K562 (cell line): ENCODE data around the gene SLC38A8. TPM values are rescaled to one million over a fixed set of nuclear protein-coding genes. Genes with fewer than 3 reads are reported as not detected.

ENCODE experiments used
- ARHGAP35 ChIP-seq: fragments of 450-650 bp; IDR thresholded peaks from 2 replicates; pipeline ENCODE4 v1.6.1; 2018; ENCODE audit not compliant: partially characterized antibody
- CEBPB ChIP-seq: fragments of 450-650 bp; IDR thresholded peaks from 2 replicates; pipeline ENCODE4 v1.6.1; 2016; ENCODE audit warnings: missing genetic modification characterization, missing compliant biosample characterization
- FOXJ2 ChIP-seq: fragments of 200-800 bp; sonication (Bioruptor generic); IDR thresholded peaks from 2 replicates; pipeline ENCODE4 v1.6.1; 2016; ENCODE audit warnings: missing genetic modification characterization, missing compliant biosample characterization
- HMG20B ChIP-seq: fragments of 250-450 bp; sonication (Bioruptor Pico); IDR thresholded peaks from 2 replicates; pipeline ENCODE4 v1.5.0; 2021; ENCODE audit warnings: mild to moderate bottlenecking
- JUN ChIP-seq, 2 experiments: sonication (generic) in 1 of 2; formaldehyde crosslinking in 1 of 2; IDR thresholded peaks; 2 replicates each; pipeline versions ENCODE4 v1.6.1 to v1.8.0; 2012 to 2022; ENCODE audit warnings: borderline replicate concordance in 2 of 2, mild to moderate bottlenecking in 2 of 2, improper control_type of control experiment in 1 of 2, low read depth in 1 of 2, low read length in 1 of 2, missing genetic modification reagents in 1 of 2
- NFRKB ChIP-seq: fragments of 450-650 bp; IDR thresholded peaks from 2 replicates; pipeline ENCODE4 v1.6.1; 2016; ENCODE audit warnings: low read depth
- PHF8 ChIP-seq: fragments of 200-600 bp; sonication (generic); IDR thresholded peaks from 2 replicates; pipeline ENCODE4 v1.6.1; 2012; ENCODE audit warnings: mixed run types, mild to moderate bottlenecking, inconsistent platforms, low read length, moderate library complexity, borderline replicate concordance
- PHTF2 ChIP-seq: fragments of 250-450 bp; sonication (Bioruptor Pico); IDR thresholded peaks from 2 replicates; pipeline ENCODE4 v1.5.0; 2021; ENCODE audit warnings: mild to moderate bottlenecking
- SREBF1 ChIP-seq: fragments of 150-350 bp; IDR thresholded peaks from 2 replicates; pipeline ENCODE4 v1.6.1; 2014; ENCODE audit warnings: antibody characterized with exemption, low read depth, low read length, borderline replicate concordance
- ZNF347 ChIP-seq: fragments of 450-650 bp; formaldehyde crosslinking; IDR thresholded peaks from 2 replicates; pipeline ENCODE4 v1.4.0; 2020; ENCODE audit warnings: low read depth, mild to moderate bottlenecking, moderate library complexity
- polyA plus RNA-seq, 8 experiments: library from polyadenylated mRNA; depleted of rRNA in 4 of 8; stranded (reverse) in 5 of 8; unstranded in 3 of 8; fragments of >200 nt; fragmentation: Nextera tagmentation in 2 of 8; fragmentation: Illumina TruSeq in 1 of 8; extraction: Ambion mirVana in 2 of 8; extraction: Trizol in 1 of 8; gene quantifications; 2 replicates each; pipeline versions ENCODE4 v1.2.1 to v1.2.3, GENCODE V29; 2011 to 2014; ENCODE audit warnings: inconsistent platforms in 1 of 8, missing spikeins in 1 of 8
- total RNA-seq, 7 experiments: library from RNA; depleted of rRNA in 6 of 7; stranded (reverse); fragments of >200 nt in 6 of 7; fragmentation: Illumina TruSeq in 2 of 7; extraction: Trizol in 2 of 7; gene quantifications; 2 replicates each; pipeline versions ENCODE4 v1.2.1 to v1.2.3, GENCODE V29; 2011 to 2021; ENCODE audit warnings: low replicate concordance in 1 of 7
- TF ChIP-seq, protein P1 (sequence below): fragments of 250-450 bp; sonication (Bioruptor Pico); IDR thresholded peaks from 2 replicates; pipeline ENCODE4 v1.5.0; 2021; ENCODE audit warnings: mild to moderate bottlenecking, moderate library complexity
- TF ChIP-seq, protein P2 (sequence below), 2 experiments: fragments of 450-650 bp in 1 of 2; sonication (generic) in 1 of 2; formaldehyde crosslinking; conservative IDR thresholded peaks; 2 replicates each; pipeline versions ENCODE4 v1.4.0 to v1.8.1; 2020 to 2022; ENCODE audit warnings: mild to moderate bottlenecking in 1 of 2, missing genetic modification reagents in 1 of 2
- TF ChIP-seq, protein P3 (sequence below), 2 experiments: fragments of 450-650 bp in 1 of 2; sonication (generic) in 1 of 2; formaldehyde crosslinking in 1 of 2; IDR thresholded peaks; 2 replicates each; pipeline versions ENCODE4 v1.7.1 to v1.9.0; 2016 to 2022; ENCODE audit warnings: inconsistent platforms in 1 of 2, mild to moderate bottlenecking in 1 of 2, missing genetic modification reagents in 1 of 2
- TF ChIP-seq, protein P4 (sequence below): fragments of 250-450 bp; sonication (Bioruptor Pico); IDR thresholded peaks from 2 replicates; pipeline ENCODE4 v1.5.0; 2021

SLC38A8 gene
- total and polyA plus RNA-seq, 9 of the 15 experiments (the other 6 are each of a cell fraction or from before 2014, with no cell fraction given): 0.28 TPM; not detected in 8

DNA sequence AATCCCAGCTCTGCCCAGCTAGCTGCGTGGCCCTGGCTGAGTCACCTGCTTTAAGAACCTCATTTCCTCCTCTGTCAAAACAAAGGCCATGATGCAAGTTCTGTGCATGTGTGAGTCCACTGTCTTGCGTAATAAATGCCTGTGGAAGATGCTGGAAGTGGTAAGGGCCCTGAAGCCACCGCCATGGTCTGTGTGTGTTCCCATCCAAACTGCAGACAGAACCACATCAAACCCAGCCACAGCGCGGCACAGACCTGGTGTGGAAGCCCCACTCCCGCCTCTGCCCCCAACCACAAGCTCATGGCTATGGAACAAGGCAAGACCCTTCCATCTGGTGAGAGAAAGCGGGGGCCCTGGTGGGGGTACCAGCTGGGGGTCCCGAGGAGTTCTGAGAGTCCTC, 48.5 kb downstream of the SLC38A8 start (continued):
- TF ChIP-seq, protein P1, sequence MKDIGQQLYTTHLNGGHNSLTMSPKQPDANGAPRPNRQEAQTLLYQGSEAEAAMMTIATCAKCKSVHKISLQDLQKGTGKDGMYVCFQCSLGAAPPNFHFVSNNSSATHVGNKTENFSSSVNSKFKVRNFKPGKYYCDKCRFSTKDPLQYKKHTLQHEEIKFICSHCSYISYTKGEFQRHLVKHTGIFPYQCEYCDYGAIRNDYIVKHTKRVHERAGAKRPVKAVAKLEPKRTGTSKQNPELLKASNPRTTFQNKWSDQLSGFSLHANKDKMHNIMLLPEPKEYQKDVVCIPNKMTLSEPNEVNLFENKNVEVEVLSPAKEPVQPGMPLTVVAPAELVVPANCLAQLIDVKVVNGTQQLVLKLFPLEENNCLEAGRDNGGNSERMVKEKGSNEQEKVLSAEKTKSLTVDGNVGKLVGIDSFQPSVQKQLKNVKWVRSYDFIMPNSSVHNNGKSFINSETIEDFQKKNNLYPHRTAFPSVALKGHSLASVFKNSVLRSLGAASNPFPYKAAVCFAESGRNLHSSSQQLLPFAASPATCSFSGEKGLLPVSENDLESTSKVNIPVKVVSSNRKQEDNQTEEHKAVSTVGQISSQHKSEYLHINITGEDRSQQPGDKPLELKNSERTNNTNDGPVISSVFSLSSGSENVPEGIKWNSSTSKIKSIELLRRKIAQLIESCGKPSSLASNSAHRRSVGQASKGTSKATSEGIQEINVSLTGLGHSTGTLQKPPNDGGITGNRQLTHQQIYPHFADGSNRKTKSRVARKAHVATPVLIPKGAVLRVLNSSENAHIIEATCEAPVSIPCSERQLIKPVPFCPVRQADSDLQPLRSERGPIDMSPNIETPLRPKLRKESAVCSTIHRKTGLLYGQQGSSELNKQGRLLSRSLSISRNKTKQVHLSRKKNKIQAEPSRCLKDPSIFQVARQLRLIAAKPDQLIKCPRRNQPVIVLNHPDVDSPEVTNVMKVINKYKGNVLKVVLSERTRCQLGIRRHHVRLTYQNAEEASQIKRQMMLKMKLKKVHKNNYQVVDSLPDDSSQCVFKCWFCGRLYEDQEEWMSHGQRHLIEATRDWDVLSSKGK: no peak
- TF ChIP-seq JUN (IDR thresholded peaks at IDR 0.05; ENCODE audit: borderline replicate concordance, low read depth, low read length) (peak; percentile 59; the same call in 1 of the 2 replicates), JUN (CRISPR knock-in tag; IDR thresholded peaks at IDR 0.05; ENCODE audit: borderline replicate concordance) (no peak), ZNF347 (CRISPR knock-in tag) (no peak), HMG20B (CRISPR knock-in tag) (no peak), CEBPB (tag) (peak; percentile 98), PHF8 (no peak), FOXJ2 (no peak), NFRKB (no peak), PHTF2 (CRISPR knock-in tag) (no peak), SREBF1 (no peak), ARHGAP35 (no peak)
- TF ChIP-seq, protein P2, sequence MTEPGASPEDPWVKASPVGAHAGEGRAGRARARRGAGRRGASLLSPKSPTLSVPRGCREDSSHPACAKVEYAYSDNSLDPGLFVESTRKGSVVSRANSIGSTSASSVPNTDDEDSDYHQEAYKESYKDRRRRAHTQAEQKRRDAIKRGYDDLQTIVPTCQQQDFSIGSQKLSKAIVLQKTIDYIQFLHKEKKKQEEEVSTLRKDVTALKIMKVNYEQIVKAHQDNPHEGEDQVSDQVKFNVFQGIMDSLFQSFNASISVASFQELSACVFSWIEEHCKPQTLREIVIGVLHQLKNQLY (CRISPR knock-in tag; conservative IDR thresholded peaks at IDR 0.05): no peak
- TF ChIP-seq, protein P3, sequence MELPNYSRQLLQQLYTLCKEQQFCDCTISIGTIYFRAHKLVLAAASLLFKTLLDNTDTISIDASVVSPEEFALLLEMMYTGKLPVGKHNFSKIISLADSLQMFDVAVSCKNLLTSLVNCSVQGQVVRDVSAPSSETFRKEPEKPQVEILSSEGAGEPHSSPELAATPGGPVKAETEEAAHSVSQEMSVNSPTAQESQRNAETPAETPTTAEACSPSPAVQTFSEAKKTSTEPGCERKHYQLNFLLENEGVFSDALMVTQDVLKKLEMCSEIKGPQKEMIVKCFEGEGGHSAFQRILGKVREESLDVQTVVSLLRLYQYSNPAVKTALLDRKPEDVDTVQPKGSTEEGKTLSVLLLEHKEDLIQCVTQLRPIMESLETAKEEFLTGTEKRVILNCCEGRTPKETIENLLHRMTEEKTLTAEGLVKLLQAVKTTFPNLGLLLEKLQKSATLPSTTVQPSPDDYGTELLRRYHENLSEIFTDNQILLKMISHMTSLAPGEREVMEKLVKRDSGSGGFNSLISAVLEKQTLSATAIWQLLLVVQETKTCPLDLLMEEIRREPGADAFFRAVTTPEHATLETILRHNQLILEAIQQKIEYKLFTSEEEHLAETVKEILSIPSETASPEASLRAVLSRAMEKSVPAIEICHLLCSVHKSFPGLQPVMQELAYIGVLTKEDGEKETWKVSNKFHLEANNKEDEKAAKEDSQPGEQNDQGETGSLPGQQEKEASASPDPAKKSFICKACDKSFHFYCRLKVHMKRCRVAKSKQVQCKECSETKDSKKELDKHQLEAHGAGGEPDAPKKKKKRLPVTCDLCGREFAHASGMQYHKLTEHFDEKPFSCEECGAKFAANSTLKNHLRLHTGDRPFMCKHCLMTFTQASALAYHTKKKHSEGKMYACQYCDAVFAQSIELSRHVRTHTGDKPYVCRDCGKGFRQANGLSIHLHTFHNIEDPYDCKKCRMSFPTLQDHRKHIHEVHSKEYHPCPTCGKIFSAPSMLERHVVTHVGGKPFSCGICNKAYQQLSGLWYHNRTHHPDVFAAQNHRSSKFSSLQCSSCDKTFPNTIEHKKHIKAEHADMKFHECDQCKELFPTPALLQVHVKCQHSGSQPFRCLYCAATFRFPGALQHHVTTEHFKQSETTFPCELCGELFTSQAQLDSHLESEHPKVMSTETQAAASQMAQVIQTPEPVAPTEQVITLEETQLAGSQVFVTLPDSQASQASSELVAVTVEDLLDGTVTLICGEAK (IDR thresholded peaks at IDR 0.05): no peak
- TF ChIP-seq, protein P3 (CRISPR knock-in tag; IDR thresholded peaks at IDR 0.05): no peak
- TF ChIP-seq, protein P4, sequence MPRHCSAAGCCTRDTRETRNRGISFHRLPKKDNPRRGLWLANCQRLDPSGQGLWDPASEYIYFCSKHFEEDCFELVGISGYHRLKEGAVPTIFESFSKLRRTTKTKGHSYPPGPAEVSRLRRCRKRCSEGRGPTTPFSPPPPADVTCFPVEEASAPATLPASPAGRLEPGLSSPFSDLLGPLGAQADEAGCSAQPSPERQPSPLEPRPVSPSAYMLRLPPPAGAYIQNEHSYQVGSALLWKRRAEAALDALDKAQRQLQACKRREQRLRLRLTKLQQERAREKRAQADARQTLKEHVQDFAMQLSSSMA: no peak
